ENCODE data around the gene GRIK4.
"Not testable (repeated sequence)": the region's sequence is repeated elsewhere in the genome, so short reads cannot be mapped to it uniquely, and the experiment has no call there.

GRIK4 gene

GRCh38 chr11:120565466-120566155 lies 54.1 kb downstream of the GRIK4 start:
- H3K4me3 ChIP-seq (ENCODE audit: low read depth, low read length): peak overlapping the region; percentile 46
- no peak for DNase-seq (ENCODE audit: low read depth)

GRCh38 chr11:120566176-120566575 lies 54.6 kb downstream of the GRIK4 start:
- no peak for DNase-seq (ENCODE audit: low read depth)
- H3K4me3 ChIP-seq (ENCODE audit: low read depth, low read length): no peak overlapping the region

- no peak overlapping the region for H3K4me3 ChIP-seq (ENCODE audit: low read depth, low read length)
- DNase-seq (ENCODE audit: low read depth): no peak
These were observed 57.2 kb downstream of the GRIK4 start for GRCh38 chr11:120568572-120569307.

GRCh38 chr11:120569861-120570260 lies 58.3 kb downstream of the GRIK4 start:
- H3K4me3 ChIP-seq (ENCODE audit: low read depth, low read length): no peak overlapping the region
- no peak for DNase-seq (ENCODE audit: low read depth)

GRCh38 chr11:120571476-120571875 lies 59.9 kb downstream of the GRIK4 start:
- H3K4me3 ChIP-seq (ENCODE audit: low read depth, low read length): no peak overlapping the region

GRCh38 chr11:120573756-120574354 lies 62.3 kb downstream of the GRIK4 start:
- H3K4me3 ChIP-seq (ENCODE audit: low read depth, low read length): no peak overlapping the region
- DNase-seq (ENCODE audit: low read depth): no peak

More at GRCh38 chr11:120571476-120571875, 59.9 kb downstream of the GRIK4 start:
- no peak for DNase-seq (ENCODE audit: low read depth)

- DNase-seq (ENCODE audit: low read depth): no peak
- no peak overlapping the region for H3K4me3 ChIP-seq (ENCODE audit: low read depth, low read length)
These were observed 63.3 kb downstream of the GRIK4 start for GRCh38 chr11:120574876-120575275.

- no peak for DNase-seq (ENCODE audit: low read depth)
- H3K4me3 ChIP-seq (ENCODE audit: low read depth, low read length): no peak overlapping the region
These were observed 63.9 kb downstream of the GRIK4 start for GRCh38 chr11:120575461-120575860.

GRCh38 chr11:120576606-120577005 lies 65.1 kb downstream of the GRIK4 start:
- H3K4me3 ChIP-seq (ENCODE audit: low read depth, low read length): no peak overlapping the region
- DNase-seq (ENCODE audit: low read depth): no peak

- DNase-seq (ENCODE audit: low read depth): no peak
- no peak overlapping the region for H3K4me3 ChIP-seq (ENCODE audit: low read depth, low read length)
These were observed 65.5 kb downstream of the GRIK4 start for GRCh38 chr11:120577041-120577440.

GRCh38 chr11:120577624-120578363 lies 66.2 kb downstream of the GRIK4 start:
- H3K4me3 ChIP-seq (ENCODE audit: low read depth, low read length): no peak overlapping the region
- DNase-seq (ENCODE audit: low read depth): no peak

- no peak overlapping the region for H3K4me3 ChIP-seq (ENCODE audit: low read depth, low read length)
- no peak for DNase-seq (ENCODE audit: low read depth)
These were observed 67.1 kb downstream of the GRIK4 start for GRCh38 chr11:120578596-120579154.

GRCh38 chr11:120579611-120580031 lies 68.1 kb downstream of the GRIK4 start:
- no peak overlapping the region for H3K4me3 ChIP-seq (ENCODE audit: low read depth, low read length)
- DNase-seq (ENCODE audit: low read depth): no peak

- no peak overlapping the region for H3K4me3 ChIP-seq (ENCODE audit: low read depth, low read length)
- no peak for DNase-seq (ENCODE audit: low read depth)
These were observed 69.8 kb downstream of the GRIK4 start for GRCh38 chr11:120581313-120581712.

- not testable (repeated sequence) for DNase-seq (ENCODE audit: low read depth); H3K4me3 ChIP-seq (ENCODE audit: low read depth, low read length)
These were observed 71.0 kb downstream of the GRIK4 start for GRCh38 chr11:120582535-120582934.

- no peak overlapping the region for H3K4me3 ChIP-seq (ENCODE audit: low read depth, low read length)
- no peak for DNase-seq (ENCODE audit: low read depth)
These were observed 74.5 kb downstream of the GRIK4 start for GRCh38 chr11:120586072-120586471.

GRCh38 chr11:120586728-120587127 lies 75.2 kb downstream of the GRIK4 start:
- no peak for DNase-seq (ENCODE audit: low read depth)
- H3K4me3 ChIP-seq (ENCODE audit: low read depth, low read length): no peak overlapping the region

GRCh38 chr11:120587299-120587698 lies 75.8 kb downstream of the GRIK4 start:
- DNase-seq (ENCODE audit: low read depth): no peak
- H3K4me3 ChIP-seq (ENCODE audit: low read depth, low read length): no peak overlapping the region

- DNase-seq (ENCODE audit: low read depth): no peak
- no peak overlapping the region for H3K4me3 ChIP-seq (ENCODE audit: low read depth, low read length)
These were observed 77.8 kb downstream of the GRIK4 start for GRCh38 chr11:120589376-120589775.

GRCh38 chr11:120590472-120590871 lies 78.9 kb downstream of the GRIK4 start:
- no peak for DNase-seq (ENCODE audit: low read depth)
- H3K4me3 ChIP-seq (ENCODE audit: low read depth, low read length): no peak overlapping the region

All from skeletal muscle cell (primary cell).